Body of pancreas (tissue), 4 donors: ENCODE measurements around the gene TMEM266.

Source experiments
- CTCF ChIP-seq, 7 experiments: fragments of 450-650 bp in 4 of 7; fragments of 200-600 bp in 3 of 7; sonication (generic) in 3 of 7; IDR thresholded peaks; one replicate each; pipeline ENCODE4 v1.5.1; 2016 to 2019; ENCODE audit warnings: antibody characterized with exemption in 7 of 7
- POLR2A ChIP-seq, 3 donors: fragments of 450-650 bp; IDR thresholded peaks; one replicate each; pipeline ENCODE4 v1.6.1; 2016; ENCODE audit warnings: antibody characterized with exemption in 3 of 3, mild to moderate bottlenecking in 2 of 3

- TF ChIP-seq CTCF (IDR thresholded peaks at IDR 0.05): no peak
- TF ChIP-seq POLR2A (IDR thresholded peaks at IDR 0.05): no peak
Measured at GRCh38 chr15:76180321-76180720, 120.5 kb downstream of the TMEM266 start.
